Fibroblast of pulmonary artery (primary cell): ENCODE results near the gene RALGDS.
"Not testable (repeated sequence)": the region's sequence is repeated elsewhere in the genome, so short reads cannot be mapped to it uniquely, and the experiment has no call there.

ENCODE experiments used
- DNase-seq: peaks from one replicate; pipeline ENCODE4 v3.0.0-alpha.2; 2010; ENCODE audit warnings: low read depth
- H3K4me3 ChIP-seq: replicated peaks from 2 replicates; pipeline ENCODE4 v1.5.1; 2011; ENCODE audit warnings: low read depth, mild to moderate bottlenecking, control low read depth, low read length, moderate library complexity
- TF ChIP-seq, protein P1 (sequence below): IDR thresholded peaks from 2 replicates; pipeline ENCODE4 v1.5.1; 2011; ENCODE audit warnings: mild to moderate bottlenecking, control low read depth, low read length, inconsistent platforms; ENCODE audit errors: missing control alignments

RALGDS gene

DNA sequence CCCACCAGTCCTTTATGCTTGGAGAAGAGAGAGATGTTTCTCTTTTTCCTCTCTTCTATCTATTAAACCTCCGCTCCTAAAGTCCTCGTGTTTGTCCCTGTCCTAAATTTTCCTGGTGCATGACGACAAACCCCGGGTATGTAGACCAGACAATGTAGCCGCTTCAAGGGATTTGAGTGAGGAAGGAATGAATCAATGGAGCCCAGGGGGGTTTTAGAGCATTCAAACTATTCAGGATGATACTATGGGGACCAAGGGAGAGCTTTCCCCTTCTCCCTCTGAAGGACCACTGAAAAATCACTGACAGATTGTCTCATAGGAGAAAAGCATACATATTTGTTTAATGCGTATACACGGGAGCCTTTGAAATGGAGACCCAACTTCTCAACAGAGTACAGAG, 40.9 kb downstream of the RALGDS start:
- H3K4me3 ChIP-seq, result no peak overlapping the region
- TF ChIP-seq, protein P1, sequence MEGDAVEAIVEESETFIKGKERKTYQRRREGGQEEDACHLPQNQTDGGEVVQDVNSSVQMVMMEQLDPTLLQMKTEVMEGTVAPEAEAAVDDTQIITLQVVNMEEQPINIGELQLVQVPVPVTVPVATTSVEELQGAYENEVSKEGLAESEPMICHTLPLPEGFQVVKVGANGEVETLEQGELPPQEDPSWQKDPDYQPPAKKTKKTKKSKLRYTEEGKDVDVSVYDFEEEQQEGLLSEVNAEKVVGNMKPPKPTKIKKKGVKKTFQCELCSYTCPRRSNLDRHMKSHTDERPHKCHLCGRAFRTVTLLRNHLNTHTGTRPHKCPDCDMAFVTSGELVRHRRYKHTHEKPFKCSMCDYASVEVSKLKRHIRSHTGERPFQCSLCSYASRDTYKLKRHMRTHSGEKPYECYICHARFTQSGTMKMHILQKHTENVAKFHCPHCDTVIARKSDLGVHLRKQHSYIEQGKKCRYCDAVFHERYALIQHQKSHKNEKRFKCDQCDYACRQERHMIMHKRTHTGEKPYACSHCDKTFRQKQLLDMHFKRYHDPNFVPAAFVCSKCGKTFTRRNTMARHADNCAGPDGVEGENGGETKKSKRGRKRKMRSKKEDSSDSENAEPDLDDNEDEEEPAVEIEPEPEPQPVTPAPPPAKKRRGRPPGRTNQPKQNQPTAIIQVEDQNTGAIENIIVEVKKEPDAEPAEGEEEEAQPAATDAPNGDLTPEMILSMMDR, result no peak
- DNase-seq, result no peak

- DNase-seq, result no peak
Observed at GRCh38 chr9:133078486-133078885, 42.6 kb downstream of the RALGDS start.

GRCh38 chr9:133076691-133077090, 44.3 kb downstream of the RALGDS start:
- H3K4me3 ChIP-seq, result no peak overlapping the region
- TF ChIP-seq, protein P1, result no peak

More at GRCh38 chr9:133078486-133078885, 42.6 kb downstream of the RALGDS start:
- H3K4me3 ChIP-seq, result no peak overlapping the region
- TF ChIP-seq, protein P1, result no peak

DNA sequence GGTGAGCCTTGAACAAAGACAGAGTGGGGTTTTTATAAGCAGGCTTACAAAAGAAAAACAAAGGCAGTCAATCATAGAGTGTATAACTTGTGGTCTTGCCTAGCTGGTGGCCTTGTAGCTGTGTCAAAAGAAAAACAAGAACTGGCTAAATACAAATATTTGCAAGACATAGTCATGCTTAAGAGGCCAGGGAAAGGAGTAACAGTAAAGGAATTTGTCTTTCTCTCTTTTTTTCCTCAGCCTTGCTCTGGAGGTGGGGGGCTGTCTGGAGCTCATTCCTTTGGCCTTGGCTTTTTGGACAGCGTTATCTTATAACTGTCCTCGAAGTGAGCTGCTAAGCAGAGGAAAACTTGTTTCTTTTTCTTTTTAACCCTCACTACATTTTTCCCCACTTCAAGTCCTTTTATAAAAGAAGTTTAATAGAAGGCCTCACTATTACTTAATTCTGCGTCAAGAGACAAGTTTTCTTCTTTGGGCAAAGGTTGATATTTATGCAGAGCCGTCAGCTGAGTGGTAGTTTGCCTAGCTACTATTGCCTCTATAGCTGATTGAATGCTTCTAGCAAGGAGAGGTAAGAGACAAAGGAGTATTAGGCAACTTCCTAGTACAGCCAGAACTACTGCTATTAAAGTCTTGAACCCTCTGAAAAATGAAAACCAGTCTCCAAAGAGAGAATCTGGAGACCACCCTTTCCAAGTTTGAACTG, 45.0 kb downstream of the RALGDS start:
- TF ChIP-seq, protein P1, result no peak
- peak; percentile 78 for DNase-seq
- no peak overlapping the region for H3K4me3 ChIP-seq

More at GRCh38 chr9:133076691-133077090, 44.3 kb downstream of the RALGDS start:
- no peak for DNase-seq

GRCh38 chr9:133074111-133074651, 46.9 kb downstream of the RALGDS start:
- H3K4me3 ChIP-seq, result no peak overlapping the region
- peak; percentile 42 for DNase-seq
- TF ChIP-seq, protein P1, result no peak

DNA sequence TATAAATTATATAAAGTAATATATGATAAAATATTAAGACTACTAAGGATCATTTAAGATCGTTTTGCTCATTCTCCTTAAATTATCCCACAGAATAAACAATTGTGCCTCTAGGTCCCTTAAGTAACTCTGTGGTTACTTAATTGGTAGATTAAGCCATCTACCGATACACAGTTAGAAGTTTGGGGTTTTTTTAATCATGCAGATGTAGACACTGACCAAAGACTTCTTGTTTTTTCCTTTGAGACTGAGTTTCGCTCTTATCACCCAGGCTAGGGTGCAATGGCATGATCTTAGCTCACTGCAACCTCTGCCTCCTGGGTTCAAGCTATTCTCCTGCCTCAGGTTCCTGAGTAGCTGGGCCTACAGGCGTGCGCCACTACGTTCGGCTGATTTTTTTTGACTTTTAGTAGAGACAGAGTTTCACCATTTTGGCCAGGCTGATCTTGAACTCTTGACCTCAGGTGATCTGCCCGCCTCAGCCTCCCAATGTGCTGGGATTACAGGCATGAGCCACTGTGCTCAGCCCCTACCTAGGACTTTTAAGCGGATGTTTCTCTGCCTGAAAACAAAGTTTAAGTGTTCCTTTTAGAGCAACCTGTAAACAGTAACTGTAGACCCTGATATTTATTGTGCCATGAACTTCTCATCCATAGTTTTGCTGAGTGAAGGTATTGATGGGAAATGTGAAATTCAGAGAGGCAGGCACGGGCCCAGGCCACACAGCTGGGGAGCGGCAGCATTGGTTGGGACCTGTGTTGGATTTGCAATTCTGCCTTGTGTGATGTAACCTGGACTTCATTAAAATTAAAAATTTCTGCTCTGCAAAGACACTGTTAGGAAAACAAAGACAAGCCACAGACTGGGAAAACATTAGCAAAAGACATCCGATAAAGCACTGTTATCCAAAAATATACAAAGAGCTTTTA, 47.7 kb downstream of the RALGDS start:
- DNase-seq, result no peak
- TF ChIP-seq, protein P1, result no peak
- H3K4me3 ChIP-seq, result no peak overlapping the region

DNA sequence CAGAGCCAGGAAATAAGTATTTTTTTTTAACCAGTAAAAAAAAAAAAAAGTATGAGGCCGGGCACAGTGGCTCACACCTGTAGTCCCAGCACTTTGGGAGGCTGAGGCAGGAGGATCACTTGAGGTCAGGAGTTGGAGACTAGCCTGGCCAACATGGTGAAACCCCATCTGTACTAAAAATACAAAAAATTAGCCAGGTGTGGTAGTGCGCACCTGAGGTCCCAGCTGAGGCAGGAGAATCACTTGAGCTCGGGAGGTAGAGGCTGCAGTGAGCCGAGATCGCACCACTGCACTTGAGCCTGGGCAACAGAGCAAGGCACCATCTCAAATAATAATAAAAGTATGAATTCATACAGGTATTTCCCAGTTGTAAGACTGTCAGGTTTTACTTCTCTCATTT, 48.8 kb downstream of the RALGDS start:
- H3K4me3 ChIP-seq, DNase-seq: not testable (repeated sequence)
